Measurements from ENCODE around the gene PPM1K. TPM values are rescaled to one million over a fixed set of nuclear protein-coding genes. Genes with fewer than 3 reads are reported as not detected.

The PPM1K gene
- total RNA-seq, 1 donor from 2014 or later = 23.2 TPM

- Mint-ChIP-seq H3K4me1 (ENCODE audit: unreplicated experiment) (no peaks in the 10 kb centered on the region), H3K9me3 (no peaks in the 10 kb centered on the region), H3K4me3 (no peak overlapping the region), H3K27ac (no peak overlapping the region), H3K36me3 (no peaks in the 10 kb centered on the region), H3K27me3 (no peaks in the 10 kb centered on the region)
- DNase-seq (ENCODE audit: extremely low spot score, unreplicated experiment) = no peak
- no peak for TF ChIP-seq CTCF (conservative IDR thresholded peaks at IDR 0.05)
Measured at GRCh38 chr4:88240297-88240714, 44.1 kb downstream of the PPM1K start.

GRCh38 chr4:88230969-88231771 is 53.2 kb downstream of the PPM1K start:
- Mint-ChIP-seq H3K27me3 (no peaks in the 10 kb centered on the region), H3K9me3 (peaks cover 8% of the 10 kb centered on the region), H3K27ac (peak overlapping the region; percentile 26), H3K36me3 (no peaks in the 10 kb centered on the region), H3K4me3 (no peak overlapping the region), H3K4me1 (ENCODE audit: unreplicated experiment) (peaks cover 5% of the 10 kb centered on the region)
- no peak for TF ChIP-seq CTCF (conservative IDR thresholded peaks at IDR 0.05)
- DNase-seq (ENCODE audit: extremely low spot score, unreplicated experiment) = no peak

DNA sequence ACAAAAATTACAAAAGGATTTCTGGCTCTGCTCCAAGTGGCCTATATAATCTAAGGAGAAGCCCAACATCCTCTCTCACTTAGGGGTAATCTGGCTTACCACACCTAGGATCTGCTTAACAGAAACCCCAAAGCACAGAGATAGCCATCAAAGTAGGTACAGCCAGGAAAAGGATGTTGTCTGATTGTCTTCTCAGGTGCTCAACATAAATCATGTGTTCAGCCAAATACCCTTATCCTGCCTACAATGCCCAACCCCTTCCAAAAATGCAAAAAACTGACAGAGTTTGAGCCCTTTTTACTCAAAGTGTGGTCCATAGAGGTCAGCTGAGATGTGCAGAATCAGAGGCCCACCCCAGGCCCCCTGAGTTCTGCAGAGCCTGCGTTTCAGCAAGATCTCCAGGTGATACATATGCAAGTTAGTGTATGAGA is 53.9 kb downstream of the PPM1K start:
- Mint-ChIP-seq H3K4me1 (ENCODE audit: unreplicated experiment) (peaks cover 12% of the 10 kb centered on the region), H3K9me3 (peaks cover 8% of the 10 kb centered on the region), H3K27me3 (no peaks in the 10 kb centered on the region), H3K4me3 (no peak overlapping the region), H3K36me3 (no peaks in the 10 kb centered on the region), H3K27ac (no peak overlapping the region)
- no peak for TF ChIP-seq CTCF (conservative IDR thresholded peaks at IDR 0.05)
- no peak for DNase-seq (ENCODE audit: extremely low spot score, unreplicated experiment)

GRCh38 chr4:88227734-88228133 is 56.6 kb downstream of the PPM1K start:
- H3K36me3 Mint-ChIP-seq = no peaks in the 10 kb centered on the region
- H3K27ac Mint-ChIP-seq = no peak overlapping the region
- peaks cover 4% of the 10 kb centered on the region for H3K9me3 Mint-ChIP-seq
- TF ChIP-seq CTCF (conservative IDR thresholded peaks at IDR 0.05) = no peak
- DNase-seq (ENCODE audit: extremely low spot score, unreplicated experiment) = no peak
- H3K27me3 Mint-ChIP-seq = no peaks in the 10 kb centered on the region
- no peak overlapping the region for H3K4me3 Mint-ChIP-seq
- H3K4me1 Mint-ChIP-seq (ENCODE audit: unreplicated experiment) = peaks cover 19% of the 10 kb centered on the region

- Mint-ChIP-seq H3K4me3 (no peak overlapping the region), H3K9me3 (peaks cover 4% of the 10 kb centered on the region), H3K4me1 (ENCODE audit: unreplicated experiment) (peaks cover 19% of the 10 kb centered on the region), H3K36me3 (no peaks in the 10 kb centered on the region), H3K27ac (no peak overlapping the region), H3K27me3 (no peaks in the 10 kb centered on the region)
- no peak for TF ChIP-seq CTCF (conservative IDR thresholded peaks at IDR 0.05)
- DNase-seq (ENCODE audit: extremely low spot score, unreplicated experiment) = no peak
Measured at GRCh38 chr4:88226143-88226542, 58.2 kb downstream of the PPM1K start.

Measured in type B pancreatic cell (in vitro differentiated cells).